GM06990 (cell line): ENCODE measurements around the gene HNF4A.
"Not testable (repeated sequence)": the region's sequence is repeated elsewhere in the genome, so short reads cannot be mapped to it uniquely, and the experiment has no call there.

Source experiments
- DNase-seq: peaks from one replicate; pipeline ENCODE4 v3.0.0-alpha.2; 2011; ENCODE audit not compliant: insufficient read length; ENCODE audit errors: extremely low read depth
- H3K27me3 ChIP-seq: replicated peaks from 2 replicates; pipeline ENCODE4 v1.6.0; 2011; ENCODE audit warnings: low read length; ENCODE audit not compliant: control insufficient read depth, insufficient read depth
- H3K36me3 ChIP-seq: 2 replicates; pipeline ENCODE4 v1.5.1; 2011; ENCODE audit warnings: low read length; ENCODE audit not compliant: control insufficient read depth, insufficient read depth
- H3K4me3 ChIP-seq: replicated peaks from 2 replicates; pipeline ENCODE4 v1.5.1; 2011; ENCODE audit warnings: low read depth, mild to moderate bottlenecking, control low read depth, low read length
- CTCF ChIP-seq: IDR thresholded peaks from 2 replicates; pipeline ENCODE4 v1.5.1; 2011; ENCODE audit warnings: low read length, control low read depth, mild to moderate bottlenecking, inconsistent platforms; ENCODE audit not compliant: insufficient read depth, poor library complexity, severe bottlenecking

HNF4A gene

GRCh38 chr20:44319839-44320422 lies 35.6 kb upstream of the HNF4A start:
- TF ChIP-seq CTCF, result no peak
- no peak for DNase-seq

DNA sequence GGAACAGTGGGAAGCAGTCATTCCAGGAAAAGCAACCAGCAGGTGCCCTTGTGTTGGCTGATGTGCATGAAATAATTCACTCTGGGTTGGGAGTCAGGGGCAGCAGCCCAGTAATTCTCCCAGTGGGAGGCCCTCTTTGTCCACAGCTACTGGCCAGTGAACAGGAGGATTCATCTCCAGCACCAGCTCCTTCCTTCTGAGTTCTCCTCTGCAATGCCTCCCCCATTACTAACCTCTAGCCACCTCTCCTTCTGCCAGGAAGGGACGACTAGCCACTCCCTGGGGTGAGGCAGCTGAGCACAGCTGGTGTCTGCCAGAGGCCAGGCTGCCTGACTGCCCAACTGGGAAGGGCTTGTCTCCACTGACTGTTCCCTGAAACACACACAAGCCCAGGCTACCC lies 31.2 kb upstream of the HNF4A start:
- Histone ChIP-seq H3K36me3 (no peaks in the 10 kb centered on the region), H3K27me3 (no peaks in the 10 kb centered on the region), H3K4me3 (no peak overlapping the region)
- no peak for DNase-seq
- no peak for TF ChIP-seq CTCF

More at GRCh38 chr20:44319839-44320422, 35.6 kb upstream of the HNF4A start:
- Histone ChIP-seq H3K27me3 (no peaks in the 10 kb centered on the region), H3K36me3 (no peaks in the 10 kb centered on the region), H3K4me3 (no peak overlapping the region)

- Histone ChIP-seq H3K4me3 (peak overlapping the region; percentile 25), H3K27me3 (no peaks in the 10 kb centered on the region), H3K36me3 (no peaks in the 10 kb centered on the region)
- no peak for DNase-seq
- peak; percentile 4 for TF ChIP-seq CTCF
Observed at GRCh38 chr20:44326391-44327159, 28.9 kb upstream of the HNF4A start.

DNA sequence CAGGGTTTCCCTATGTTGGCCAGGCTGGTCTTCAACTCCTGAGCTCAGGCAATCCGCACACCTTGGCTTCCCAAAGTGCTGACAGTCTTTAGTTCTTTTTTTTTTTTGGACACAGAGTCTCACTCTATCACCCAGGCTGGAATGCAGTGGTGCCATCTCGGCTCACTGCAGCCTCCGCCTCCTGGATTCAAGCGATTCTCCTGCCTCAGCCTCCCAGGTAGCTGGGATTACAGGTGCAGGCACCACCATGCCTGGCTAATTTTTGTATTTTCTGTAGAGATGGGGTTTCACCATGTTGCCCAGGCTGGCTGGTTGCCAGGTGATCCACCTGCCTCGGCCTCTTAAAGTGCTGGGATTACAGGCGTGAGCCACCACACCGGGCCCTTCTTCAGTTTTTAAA lies 27.8 kb upstream of the HNF4A start:
- not testable (repeated sequence) for H3K4me3 ChIP-seq, H3K27me3 ChIP-seq, DNase-seq, H3K36me3 ChIP-seq

DNA sequence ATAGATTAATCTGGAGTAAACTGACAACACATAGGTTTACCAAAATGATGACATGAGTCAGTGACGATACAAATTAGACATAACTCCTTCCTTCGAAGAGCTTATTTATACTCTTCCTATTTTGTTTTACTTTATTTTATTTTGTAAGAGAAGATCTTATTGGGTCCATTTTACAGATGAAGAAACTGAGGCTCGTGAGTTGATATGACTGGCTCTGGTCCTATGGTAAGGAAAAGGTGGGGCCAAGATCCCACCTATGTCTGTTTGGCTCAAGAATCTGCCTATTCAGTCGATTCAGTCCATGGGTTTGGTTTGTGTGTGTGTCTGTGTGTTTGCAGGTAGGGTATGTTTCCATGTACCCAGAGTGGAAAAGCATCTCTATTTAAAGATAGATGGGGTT lies 27.1 kb upstream of the HNF4A start:
- DNase-seq, result no peak
- no peak overlapping the region for H3K4me3 ChIP-seq
- H3K27me3 ChIP-seq, result no peaks in the 10 kb centered on the region
- H3K36me3 ChIP-seq, result no peaks in the 10 kb centered on the region
- no peak for TF ChIP-seq CTCF

DNA sequence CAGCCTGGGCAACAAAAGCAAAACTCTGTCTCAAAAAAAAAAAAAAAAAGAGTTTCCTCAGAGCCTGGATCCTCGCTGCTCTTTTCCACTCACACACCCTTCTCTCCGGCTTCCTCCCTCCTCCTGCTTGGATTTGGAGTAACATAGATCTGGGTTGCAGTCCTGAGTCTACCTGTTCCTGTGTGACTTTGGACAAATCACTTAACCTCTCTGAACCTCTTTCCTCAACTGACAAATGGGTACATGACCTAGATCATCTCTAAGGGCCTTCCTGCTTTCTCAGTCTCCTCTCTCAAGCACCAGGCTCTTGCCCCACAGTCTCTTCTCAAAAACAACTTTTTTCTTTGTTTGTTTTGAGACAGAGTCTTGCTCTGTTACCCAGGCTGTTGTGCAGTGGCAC lies 24.3 kb upstream of the HNF4A start:
- TF ChIP-seq CTCF, result no peak
- no peaks in the 10 kb centered on the region for H3K36me3 ChIP-seq
- DNase-seq, result no peak
- H3K27me3 ChIP-seq, result no peaks in the 10 kb centered on the region
- no peak overlapping the region for H3K4me3 ChIP-seq
